HG03159 (cell line): Measurements from ENCODE around the gene MS4A7.
A peak's percentile ranks its signal among the peaks of the same experiment; 100 is the strongest.
"Not testable (repeated sequence)": the region's sequence is repeated elsewhere in the genome, so short reads cannot be mapped to it uniquely, and the experiment has no call there.

Source experiments
- ATAC-seq: cut with Tn5 transposase; IDR thresholded peaks from one replicate; pipeline ENCODE4 v1.9.1; 2021; ENCODE audit warnings: mild to moderate bottlenecking, moderate library complexity; ENCODE audit not compliant: unreplicated experiment

The MS4A7 gene, protein sequence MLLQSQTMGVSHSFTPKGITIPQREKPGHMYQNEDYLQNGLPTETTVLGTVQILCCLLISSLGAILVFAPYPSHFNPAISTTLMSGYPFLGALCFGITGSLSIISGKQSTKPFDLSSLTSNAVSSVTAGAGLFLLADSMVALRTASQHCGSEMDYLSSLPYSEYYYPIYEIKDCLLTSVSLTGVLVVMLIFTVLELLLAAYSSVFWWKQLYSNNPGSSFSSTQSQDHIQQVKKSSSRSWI

GRCh38 chr11:60378354-60378753, at the start of gene MS4A7:
MS4A7 (plus strand) TSS chr11:60378532; CDS start chr11:60383142, 4,610 bp downstream.
- peak; percentile 90 for ATAC-seq

DNA sequence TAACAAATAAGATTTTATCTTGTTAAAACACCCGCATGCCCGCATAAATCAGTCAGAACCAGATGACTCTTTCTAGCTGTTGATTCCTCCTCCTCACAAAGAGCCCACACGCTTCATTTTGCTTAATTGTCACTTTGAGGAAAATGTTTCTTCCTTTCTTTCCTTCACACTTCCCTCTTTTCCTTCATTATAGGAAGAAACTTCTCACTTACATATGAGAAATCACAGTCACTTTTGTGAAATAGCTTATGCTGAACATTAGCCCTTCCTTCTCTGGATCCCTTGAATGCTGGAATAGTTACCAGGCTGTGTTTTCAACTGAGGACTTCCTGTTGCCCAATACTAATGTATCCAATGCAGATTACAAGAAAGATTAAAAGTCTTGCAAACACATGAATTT, 45.5 kb upstream of the MS4A7 start:
- ATAC-seq: no peak

GRCh38 chr11:60334005-60334620, 44.2 kb upstream of the MS4A7 start:
- ATAC-seq: peak; percentile 65

GRCh38 chr11:60336767-60337391, 41.5 kb upstream of the MS4A7 start:
- ATAC-seq: no peak

DNA sequence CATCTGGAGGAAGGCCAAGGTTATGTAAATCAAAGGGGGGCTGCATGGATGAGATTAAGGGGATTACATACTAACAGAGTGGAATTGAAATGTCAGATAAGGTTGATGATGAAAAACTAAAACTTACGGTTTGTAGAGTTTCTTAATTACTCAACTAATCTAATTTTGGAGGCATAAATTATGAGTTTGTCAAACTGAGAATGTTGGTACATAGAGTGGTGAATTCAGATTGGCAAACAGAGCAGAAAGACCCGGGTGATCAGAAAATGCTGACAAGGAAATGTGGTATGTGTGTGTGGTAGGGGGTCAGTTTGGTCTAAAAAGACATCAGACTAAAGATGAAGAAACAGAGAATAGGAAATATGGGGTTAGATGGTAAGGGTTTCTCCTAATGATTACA, 40.3 kb upstream of the MS4A7 start:
- no peak for ATAC-seq

DNA sequence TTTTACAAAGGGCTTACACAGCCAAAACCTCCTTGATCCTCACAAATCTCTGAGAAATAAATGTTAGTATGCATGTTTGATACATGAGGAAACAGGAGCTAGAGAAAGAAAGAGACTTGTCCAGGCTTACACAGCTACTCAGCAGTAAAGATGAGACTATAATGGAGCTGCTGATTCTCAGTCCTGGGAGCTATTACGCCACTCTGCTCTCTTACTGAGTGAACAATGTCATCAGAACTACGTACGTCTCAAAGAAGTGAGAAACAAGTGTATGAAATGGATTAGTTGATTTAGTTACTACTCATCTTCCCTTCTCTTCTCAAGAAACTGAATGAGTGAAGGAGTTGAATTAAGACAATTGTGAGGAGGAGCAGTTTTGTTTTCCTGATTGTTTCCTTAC, 39.0 kb upstream of the MS4A7 start:
- no peak for ATAC-seq

DNA sequence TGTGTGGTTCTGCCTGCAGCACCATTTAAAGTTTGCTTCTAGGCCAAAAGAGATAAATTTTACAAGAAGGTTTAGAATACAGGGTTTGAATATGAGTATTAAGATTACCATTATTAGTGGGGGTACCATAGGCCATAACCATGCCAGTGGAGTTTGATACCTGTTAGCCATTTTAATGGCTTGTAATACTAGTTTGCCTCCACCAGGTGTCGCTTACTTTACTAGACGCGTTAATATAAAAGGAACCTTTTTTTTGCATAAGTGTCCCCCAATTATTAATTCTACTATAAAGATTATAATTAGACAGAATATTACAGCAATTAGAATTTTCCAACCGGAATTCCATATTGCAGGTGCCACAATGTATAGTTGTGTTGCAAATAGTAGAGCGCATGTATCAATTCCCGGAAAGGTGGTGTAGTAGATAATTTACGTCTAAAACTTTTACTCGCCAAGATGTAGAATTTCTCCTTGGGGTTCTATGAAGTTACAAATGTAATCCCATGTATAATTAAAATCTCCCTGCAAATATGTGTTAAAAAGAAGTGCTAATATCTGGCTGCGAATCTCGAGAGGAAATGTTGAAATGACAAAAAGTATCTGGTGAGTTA, 35.1 kb upstream of the MS4A7 start:
- no peak for ATAC-seq

- no peak for ATAC-seq
These were observed 34.2 kb upstream of the MS4A7 start for GRCh38 chr11:60344146-60344545.

DNA sequence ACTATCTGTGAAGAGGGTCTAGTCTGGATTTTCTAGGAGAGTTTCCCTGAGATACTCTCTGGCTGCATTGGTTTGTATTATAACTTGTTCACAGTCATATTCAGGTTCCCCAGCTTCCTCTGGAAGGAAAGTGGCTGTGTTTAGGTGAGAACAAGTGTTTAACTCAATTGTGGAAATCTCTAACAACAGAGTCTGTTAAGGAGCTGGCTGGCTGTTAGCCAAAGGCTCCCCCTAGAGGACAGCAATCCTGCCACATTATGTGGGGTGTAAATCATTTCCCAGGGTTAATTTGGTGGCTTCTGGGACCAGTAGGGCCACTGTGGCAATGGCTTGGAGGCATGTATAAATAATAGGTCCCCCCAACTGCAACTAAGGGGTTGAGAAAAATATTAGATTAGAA, 32.8 kb upstream of the MS4A7 start:
- no peak for ATAC-seq

DNA sequence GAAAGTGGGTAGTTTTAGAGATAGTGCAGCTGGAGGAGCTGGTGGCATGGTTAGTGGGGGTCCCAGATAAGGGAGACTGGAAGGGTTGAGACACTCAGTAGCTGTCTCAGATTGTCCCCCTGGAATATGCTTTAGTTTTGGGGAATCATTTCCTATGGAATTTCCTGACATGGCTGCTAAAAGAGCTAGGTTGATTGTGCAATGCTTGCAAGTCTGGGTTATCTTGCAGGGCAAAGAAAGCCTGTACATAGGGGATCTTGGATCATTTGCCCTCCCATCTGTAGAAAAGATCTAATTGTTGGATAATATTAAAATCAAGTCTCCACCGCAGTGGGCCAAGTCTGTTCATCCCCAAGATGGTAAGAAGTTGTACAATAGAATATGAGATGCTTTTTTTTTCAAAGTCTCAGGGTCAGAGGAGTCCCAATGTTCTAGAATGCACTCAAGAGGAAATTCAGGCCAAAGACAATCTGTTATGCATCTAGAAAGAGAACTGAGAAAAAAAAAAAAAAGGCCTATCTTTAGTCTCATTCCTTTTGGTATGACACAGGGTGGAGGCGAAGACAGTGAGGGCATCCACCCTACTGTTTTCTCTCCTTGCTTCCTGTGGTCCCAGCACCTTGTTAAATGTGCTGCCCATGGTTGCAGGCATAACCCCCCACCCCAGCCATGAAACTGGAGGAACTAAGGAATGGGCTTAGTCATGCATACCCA, 31.1 kb upstream of the MS4A7 start:
- no peak for ATAC-seq

DNA sequence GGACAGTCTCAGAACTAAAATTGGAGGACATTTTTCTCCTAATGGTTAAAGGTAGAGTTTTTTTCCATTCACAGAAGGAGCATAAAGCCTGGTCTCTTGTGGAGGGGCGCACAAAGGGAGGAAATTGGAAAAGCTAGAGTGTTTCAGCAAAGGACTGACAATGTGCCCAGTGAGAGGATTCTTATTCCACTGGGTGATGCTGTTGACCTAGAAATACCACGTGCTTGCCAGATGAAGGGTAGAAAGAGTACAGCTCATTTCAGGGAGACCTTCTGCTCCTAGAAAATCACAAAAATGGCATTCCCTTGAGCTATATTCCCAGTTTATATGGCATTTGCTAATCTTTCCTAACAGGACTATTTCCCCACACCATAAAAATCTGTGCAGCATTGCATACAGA, 30.2 kb upstream of the MS4A7 start:
- no peak for ATAC-seq

- ATAC-seq: no peak
These were observed 28.3 kb upstream of the MS4A7 start for GRCh38 chr11:60349990-60350389.

GRCh38 chr11:60357771-60358170, 20.6 kb upstream of the MS4A7 start:
- ATAC-seq: no peak

GRCh38 chr11:60360621-60361020, 17.7 kb upstream of the MS4A7 start:
- no peak for ATAC-seq

DNA sequence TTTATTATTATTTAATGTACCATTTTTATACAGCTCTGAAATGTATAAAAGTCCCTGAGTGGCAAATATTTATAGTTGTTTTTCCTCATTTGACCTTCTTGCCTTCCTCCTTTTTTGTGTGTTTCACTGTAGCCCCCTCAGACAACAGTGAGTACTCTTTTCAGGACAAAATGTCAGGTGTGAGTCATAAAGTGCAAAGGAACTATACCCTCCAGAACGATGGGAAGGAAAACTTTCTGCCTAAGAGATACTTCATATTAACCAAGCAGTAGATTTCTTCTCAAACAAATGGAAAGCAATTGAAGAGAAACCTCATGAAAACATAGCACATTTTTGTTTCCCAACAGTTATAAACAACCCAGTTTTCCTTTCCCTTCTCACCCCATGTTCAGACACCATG, 16.1 kb upstream of the MS4A7 start:
- no peak for ATAC-seq

DNA sequence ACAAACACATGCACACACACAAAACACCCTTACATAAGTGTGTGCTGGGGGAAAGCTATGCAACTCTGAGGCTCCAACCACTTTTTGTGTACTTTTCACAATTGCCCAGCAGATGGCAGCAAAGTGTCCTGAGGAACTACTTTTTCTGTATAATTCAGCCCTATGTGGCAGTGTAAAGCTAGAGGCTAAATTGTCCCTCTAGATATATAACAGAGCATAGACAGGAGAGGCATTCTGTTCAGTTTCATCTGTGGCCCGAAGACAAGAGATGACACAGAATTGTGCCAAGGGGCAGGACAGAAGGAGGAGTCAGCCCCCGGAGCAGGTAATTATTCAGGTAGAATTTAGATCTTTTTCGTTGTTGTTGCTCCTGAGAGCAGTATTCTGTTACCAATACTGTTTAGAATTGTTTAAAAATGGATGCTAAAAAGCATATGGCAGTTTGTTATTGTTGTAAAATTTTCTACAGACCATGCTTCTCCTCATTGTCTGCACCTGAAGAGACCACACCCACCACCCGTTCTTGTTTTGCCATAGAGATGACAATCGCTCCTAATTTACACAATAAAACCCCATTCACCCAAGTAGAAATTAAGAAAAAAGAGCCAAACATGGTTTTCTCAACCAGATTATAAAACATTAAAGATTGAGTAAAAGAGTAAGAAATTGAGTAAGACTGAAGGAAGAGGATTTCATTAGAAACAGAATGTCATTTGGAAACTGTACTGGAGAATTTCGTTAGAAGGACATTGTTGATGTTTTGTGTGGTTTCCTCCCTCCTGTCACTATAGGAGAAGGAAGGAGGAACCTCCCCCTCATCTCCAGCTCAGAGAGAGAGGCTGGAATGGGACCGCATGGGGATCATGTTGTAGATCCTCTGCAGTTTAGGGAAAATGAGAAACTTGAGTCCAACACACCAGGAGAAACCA, 14.5 kb upstream of the MS4A7 start:
- peak; percentile 47 for ATAC-seq

- not testable (repeated sequence) for ATAC-seq
These were observed 11.9 kb upstream of the MS4A7 start for GRCh38 chr11:60366262-60366904.

DNA sequence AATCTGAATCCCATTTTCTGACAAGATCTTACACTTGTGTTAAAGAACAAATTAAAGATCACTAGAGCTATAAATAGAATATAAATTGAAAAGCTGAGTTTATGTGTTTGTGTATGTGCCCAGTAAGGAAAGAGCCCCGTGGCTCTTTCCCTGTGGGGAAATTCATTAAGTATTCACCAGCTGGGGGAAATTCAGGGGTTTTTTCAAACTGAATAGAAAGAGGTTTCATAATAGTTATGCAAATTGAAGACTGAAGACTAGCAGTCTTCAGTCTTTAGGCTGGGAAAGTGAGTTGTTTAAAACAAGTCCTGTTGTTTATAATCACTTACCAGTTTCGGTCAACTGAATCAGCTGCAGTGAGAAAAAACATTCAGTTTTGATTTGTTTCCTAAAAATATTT, 11.3 kb upstream of the MS4A7 start:
- ATAC-seq: peak; percentile 84

DNA sequence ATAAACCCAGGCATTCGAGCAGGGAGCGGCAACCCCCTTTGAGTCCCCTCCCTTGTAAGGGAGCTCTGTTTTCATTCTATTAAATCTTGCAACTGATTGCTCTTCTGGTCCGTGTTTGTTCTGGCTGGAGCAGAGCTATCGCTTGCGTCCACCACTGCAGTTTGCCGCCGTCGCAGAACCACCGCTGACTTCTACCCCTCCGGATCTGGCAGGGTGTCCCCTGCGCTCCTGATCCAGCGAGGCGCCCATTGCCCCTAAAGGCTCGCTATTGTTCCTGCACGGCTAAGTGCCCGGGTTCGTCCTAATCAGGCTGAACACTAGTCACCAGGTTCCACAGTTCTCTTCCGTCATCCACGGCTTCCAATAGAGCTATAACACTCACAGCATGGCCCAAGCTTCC, 10.4 kb upstream of the MS4A7 start:
- no peak for ATAC-seq
